ENCODE data around the gene TBC1D22A.

- TF ChIP-seq POLR2AphosphoS5 (IDR thresholded peaks at IDR 0.05) (no peak), CTCF (IDR thresholded peaks at IDR 0.05) (no peak), POLR2A (IDR thresholded peaks at IDR 0.05) (no peak), EP300 (IDR thresholded peaks at IDR 0.05) (no peak)
These were observed 311.7 kb downstream of the TBC1D22A start for GRCh38 chr22:47074105-47074504.
